Adrenal gland (tissue), 12 donors: Measurements from ENCODE around the gene GPATCH4. TPM values are rescaled to one million over a fixed set of nuclear protein-coding genes. Genes with fewer than 3 reads are reported as not detected.

ENCODE experiments used
- DNase-seq, 7 donors: peaks; one replicate each; pipeline ENCODE4 v3.0.0-alpha.2; 2019 to 2020
- H3K27ac ChIP-seq, 5 donors: fragments of 200-600 bp; sonication (generic) in 4 of 5; 1 replicate in 3 of 5; 2 replicates in 2 of 5; pipeline versions ENCODE4 v1.5.1 to v1.8.0; 2016 to 2020; ENCODE audit warnings: mild to moderate bottlenecking in 1 of 5
- H3K27me3 ChIP-seq: fragments of 200-600 bp; 2 replicates; pipeline ENCODE4 v1.8.0; 2021
- H3K36me3 ChIP-seq, 2 donors: fragments of 200-600 bp; replicated peaks in 1 of 2; 1 replicate in 1 of 2; 2 replicates in 1 of 2; pipeline versions ENCODE4 v1.5.1 to v1.8.0; 2018 to 2022
- H3K4me1 ChIP-seq, 2 donors: fragments of 200-600 bp; replicated peaks in 1 of 2; 1 replicate in 1 of 2; 2 replicates in 1 of 2; pipeline versions ENCODE4 v1.5.1 to v1.8.0; 2018 to 2021
- H3K4me3 ChIP-seq, 4 donors: fragments of 200-600 bp; sonication (generic) in 3 of 4; one replicate each; pipeline ENCODE4 v1.5.1; 2016 to 2018
- H3K9me3 ChIP-seq, 3 donors: fragments of 200-600 bp; sonication (generic) in 1 of 3; replicated peaks in 1 of 3; 1 replicate in 2 of 3; 2 replicates in 1 of 3; pipeline versions ENCODE4 v1.5.1 to v1.8.0; 2016 to 2021
- CTCF ChIP-seq, 6 experiments: fragments of 450-650 bp in 4 of 6; fragments of 200-600 bp in 2 of 6; sonication (generic) in 1 of 6; IDR thresholded peaks; 1 replicate in 5 of 6; 2 replicates in 1 of 6; pipeline versions ENCODE4 v1.5.1 to v1.8.0; 2016 to 2021; ENCODE audit warnings: antibody characterized with exemption in 6 of 6, mild to moderate bottlenecking in 2 of 6, moderate library complexity in 1 of 6
- POLR2A ChIP-seq, 2 donors: fragments of 450-650 bp; IDR thresholded peaks; one replicate each; pipeline ENCODE4 v1.6.1; 2017; ENCODE audit warnings: antibody characterized with exemption in 2 of 2, mild to moderate bottlenecking in 2 of 2, moderate library complexity in 1 of 2
- WGBS, 4 donors: extraction: QIAGEN DNeasy Blood & Tissue Kit in 2 of 4; methylation state at CpG; one replicate each; pipeline versions ENCODE4 v1.1.5 to v1.1.7; 2013 to 2017; 5-methylcytosine and 5-hydroxymethylcytosine counted together
- intact Hi-C, 2 donors: fragments of 100-400 bp; cut with DNase I; formaldehyde crosslinking; loops; one replicate each; pipeline versions ENCODE4 v1.14.1 to v1.15.0; 2022 to 2023
- polyA plus RNA-seq, 3 donors: library from polyadenylated mRNA; stranded (reverse); fragments of 200-250 nt in 2 of 3; fragments of 350-450 nt in 1 of 3; fragmentation: Illumina TruSeq in 1 of 3; extraction: RNeasy Lipid Tissue Mini Kit (QIAGEN cat#74804) in 1 of 3; gene quantifications; one replicate each; pipeline ENCODE4 v1.2.3, GENCODE V29; 2013 to 2014
- total RNA-seq, 9 donors: library from RNA; depleted of rRNA in 4 of 9; stranded (reverse); fragments of >200 nt in 4 of 9; fragments of 120-200 nt in 1 of 9; fragmentation: NEBNext Ultra II Directional in 1 of 9; extraction: Animal tissue kit (Norgen Biotek cat#: 25700) in 1 of 9; gene quantifications; one replicate each; pipeline versions ENCODE4 v1.1.0 to v1.2.4, GENCODE V29; 2013 to 2023
- donor health status: healthy with polysubstance abuse.
- donor health status: Bipolar disorder and iron deficiency.
- donor health status: DM: yes; HTN: yes; CAD: no.
- donor health status: DM: no; HTN: no; CAD: no.
- donor health status: DM: no; HTN: no; CAD: no.
- donor health status: DM: yes; HTN: yes; CAD: no.

The GPATCH4 gene
- total and polyA plus RNA-seq, 12 donors = 7.8 to 72.2 (median 26.3) TPM

GRCh38 chr1:156586892-156587477, 14.3 kb downstream of the GPATCH4 start:
- no peaks in the 10 kb centered on the region for H3K9me3 ChIP-seq
- H3K4me3 ChIP-seq = no peak overlapping the region
- peaks cover under 1 to 5% of the 10 kb centered on the region in 2 donors for H3K4me1 ChIP-seq
- no peaks in the 10 kb centered on the region for H3K27me3 ChIP-seq
- H3K27ac ChIP-seq = no peak overlapping the region
- 84 to 88% (median 86%) methylated on average over 3 of the region's 3 CpGs for WGBS, 4 donors
- intact Hi-C loops = no loop called here
- no peak for TF ChIP-seq CTCF (IDR thresholded peaks at IDR 0.05)
- no peak for TF ChIP-seq POLR2A (IDR thresholded peaks at IDR 0.05)
- no peak for DNase-seq
- H3K36me3 ChIP-seq = no peaks in the 10 kb centered on the region

- Histone ChIP-seq H3K9me3 (no peaks in the 10 kb centered on the region), H3K36me3 (no peaks in the 10 kb centered on the region), H3K27ac (no peak overlapping the region), H3K4me1 (peaks cover 0 to 5% of the 10 kb centered on the region in 2 donors), H3K4me3 (no peak overlapping the region), H3K27me3 (no peaks in the 10 kb centered on the region)
- WGBS, 4 donors = 54 to 92% (median 58%) methylated on average over 1 to 4 of the region's 4 CpGs
- DNase-seq = no peak
- intact Hi-C loops = no loop called here
- TF ChIP-seq POLR2A (IDR thresholded peaks at IDR 0.05) = no peak
- TF ChIP-seq CTCF (IDR thresholded peaks at IDR 0.05) = no peak
These were observed 15.0 kb downstream of the GPATCH4 start for GRCh38 chr1:156586323-156586722.

- Histone ChIP-seq H3K9me3 (no peaks in the 10 kb centered on the region), H3K27me3 (no peaks in the 10 kb centered on the region), H3K4me1 (no peaks in the 10 kb centered on the region), H3K27ac (no peak overlapping the region), H3K4me3 (no peak overlapping the region), H3K36me3 (no peaks in the 10 kb centered on the region)
- DNase-seq = no peak
- TF ChIP-seq CTCF (IDR thresholded peaks at IDR 0.05) = no peak
- TF ChIP-seq POLR2A (IDR thresholded peaks at IDR 0.05) = no peak
- intact Hi-C loops = no loop called here
- WGBS, 4 donors = 37 to 49% (median 42%) methylated on average over 10 to 11 of the region's 11 CpGs
These were observed 16.5 kb downstream of the GPATCH4 start for GRCh38 chr1:156584813-156585212.

GRCh38 chr1:156583821-156584622, 17.3 kb downstream of the GPATCH4 start:
- no peak overlapping the region for H3K4me3 ChIP-seq
- H3K27me3 ChIP-seq = no peaks in the 10 kb centered on the region
- no peak for TF ChIP-seq POLR2A (IDR thresholded peaks at IDR 0.05)
- TF ChIP-seq CTCF (IDR thresholded peaks at IDR 0.05) = peak; percentile 86 to 94 (median 90)
- H3K4me1 ChIP-seq = no peaks in the 10 kb centered on the region
- intact Hi-C loops = no loop called here
- 49 to 53% (median 51%) methylated on average over 20 of the region's 20 CpGs for WGBS, 4 donors
- H3K27ac ChIP-seq = no peak overlapping the region
- H3K36me3 ChIP-seq = no peaks in the 10 kb centered on the region
- DNase-seq = peak; percentile 65 to 90 (median 79)
- H3K9me3 ChIP-seq = no peaks in the 10 kb centered on the region
